ENCODE data around the gene FCAR.

- TF ChIP-seq CTCF (IDR thresholded peaks at IDR 0.05) (no peak), ZFX (IDR thresholded peaks at IDR 0.05; ENCODE audit: borderline replicate concordance) (no peak)
Observed at GRCh38 chr19:54888239-54888638, 14.2 kb downstream of the FCAR start.

Data from 22Rv1 (cell line).